Astrocyte of the spinal cord (primary cell): Measurements from ENCODE around the gene FAT2.

Source experiments
- DNase-seq: peaks from one replicate; pipeline ENCODE4 v3.0.0; 2011; ENCODE audit warnings: low read depth, low spot score
- H3K4me3 ChIP-seq: 2 replicates; pipeline ENCODE4 v1.5.1; 2011; ENCODE audit warnings: low read depth, mild to moderate bottlenecking, low read length, moderate library complexity
- CTCF ChIP-seq: IDR thresholded peaks from 2 replicates; pipeline ENCODE4 v1.5.1; 2012; ENCODE audit warnings: low read depth, mild to moderate bottlenecking, low read length, inconsistent platforms
- in situ Hi-C: cut with HindIII; loops from 2 replicates; pipeline ENCODE4 v1.10.0; 2017; ENCODE audit warnings: low sequenced_read_pairs

Gene FAT2

DNA sequence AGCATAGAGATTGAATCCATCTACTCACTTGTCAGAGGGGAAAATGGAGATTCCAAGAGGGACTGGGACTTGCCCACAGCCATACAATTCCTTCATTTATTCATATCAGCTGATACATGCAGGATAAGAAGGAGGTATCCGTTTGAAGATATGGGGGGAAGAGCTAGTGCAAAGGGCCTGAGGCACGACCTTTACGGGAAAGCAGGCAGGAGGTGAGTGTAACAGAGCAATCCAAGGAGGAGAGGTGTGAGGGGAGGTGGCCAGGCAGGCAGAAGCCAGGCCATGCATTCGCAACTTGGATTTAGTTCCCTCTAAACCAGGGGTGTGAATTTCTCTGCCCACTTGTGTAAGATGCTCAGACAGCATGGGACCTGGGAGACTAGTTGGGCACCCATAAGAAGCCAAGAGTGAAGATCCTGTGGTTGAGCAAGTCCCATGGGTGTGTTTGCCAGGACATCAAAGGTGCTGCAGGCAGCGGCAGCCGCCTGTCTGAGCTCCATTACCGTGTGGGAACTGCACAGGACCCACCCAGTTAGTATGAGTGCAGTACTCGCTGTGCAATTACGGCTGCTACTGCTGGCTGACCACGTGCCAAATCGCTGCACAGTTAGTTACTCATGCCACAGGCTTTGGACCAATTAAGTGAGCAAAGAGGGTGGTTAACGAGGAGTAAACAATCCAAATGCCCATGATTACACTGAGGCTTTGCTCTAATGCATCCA, 31.4 kb upstream of the FAT2 start:
- no peak overlapping the region for H3K4me3 ChIP-seq
- no peak for DNase-seq
- in situ Hi-C loops, result no loop called here
- no peak for TF ChIP-seq CTCF

DNA sequence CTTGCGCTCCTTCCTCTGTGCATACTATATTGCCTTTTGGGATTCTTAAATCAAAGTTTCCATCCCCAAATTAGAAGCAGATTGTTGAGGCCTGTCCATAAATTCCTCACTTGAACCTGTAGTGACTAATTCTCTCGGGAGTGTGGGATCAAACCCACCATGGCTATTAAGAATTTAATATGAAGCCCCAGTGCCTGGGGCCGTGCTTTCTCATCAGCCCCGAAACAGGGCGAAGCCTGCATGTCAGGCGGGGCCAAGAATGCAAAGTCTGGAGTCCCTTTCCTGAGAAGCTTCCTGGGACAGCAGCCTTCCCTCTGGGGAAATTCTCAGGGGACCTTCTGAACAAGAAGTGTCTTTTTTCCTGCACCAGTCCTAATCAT, 29.3 kb upstream of the FAT2 start:
- TF ChIP-seq CTCF, result no peak
- no peak for DNase-seq
- H3K4me3 ChIP-seq, result no peak overlapping the region
- in situ Hi-C loops, result no loop called here

GRCh38 chr5:151619812-151620460, 28.8 kb upstream of the FAT2 start:
- in situ Hi-C loops, result no loop called here
- TF ChIP-seq CTCF, result no peak
- DNase-seq, result no peak
- H3K4me3 ChIP-seq, result no peak overlapping the region

GRCh38 chr5:151618907-151619306, 27.8 kb upstream of the FAT2 start:
- in situ Hi-C loops, result no loop called here
- no peak for TF ChIP-seq CTCF
- H3K4me3 ChIP-seq, result no peak overlapping the region
- no peak for DNase-seq

- no peak for DNase-seq
- no peak overlapping the region for H3K4me3 ChIP-seq
- in situ Hi-C loops, result no loop called here
- no peak for TF ChIP-seq CTCF
These were observed 26.9 kb upstream of the FAT2 start for GRCh38 chr5:151617841-151618710.

DNA sequence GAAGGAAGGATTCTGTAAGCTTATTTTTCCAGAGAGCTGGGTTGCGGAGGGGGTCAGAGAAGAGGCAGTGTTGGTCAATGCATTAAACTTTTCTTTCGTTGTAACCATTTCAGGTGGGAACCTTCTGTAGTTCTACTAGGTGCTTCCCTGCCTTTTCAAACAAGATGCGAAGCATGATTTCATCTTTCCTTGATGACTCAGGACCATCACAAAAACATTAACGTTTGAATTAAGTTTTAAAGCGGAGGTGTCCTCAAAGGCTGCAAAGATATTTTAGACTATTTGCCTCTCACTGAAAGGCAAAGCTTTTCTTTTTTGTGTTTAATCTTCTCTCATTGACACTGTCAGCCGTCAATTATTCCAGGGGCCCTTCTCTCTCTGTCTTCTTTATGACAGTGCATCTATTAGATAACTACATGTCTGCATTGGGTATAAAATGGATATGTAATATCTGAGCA, 26.3 kb upstream of the FAT2 start:
- no peak for TF ChIP-seq CTCF
- no peak overlapping the region for H3K4me3 ChIP-seq
- DNase-seq, result no peak
- in situ Hi-C loops, result no loop called here
